Endothelial cell (in vitro differentiated cells): ENCODE measurements around the gene RTN4. TPM values are rescaled to one million over a fixed set of nuclear protein-coding genes. Genes with fewer than 3 reads are reported as not detected.
A peak's percentile ranks its signal among the peaks of the same experiment; 100 is the strongest.

Experiments
- DNase-seq: peaks from one replicate; pipeline ENCODE4 v3.0.0; 2021; ENCODE audit warnings: low spot score
- H3K27ac Mint-ChIP-seq: one replicate; pipeline ENCODE4 v1.8.0; 2021; ENCODE audit warnings: mixed read lengths, inconsistent platforms; ENCODE audit not compliant: unreplicated experiment
- H3K27me3 Mint-ChIP-seq: one replicate; pipeline ENCODE4 v1.8.0; 2021; ENCODE audit warnings: mild to moderate bottlenecking, moderate library complexity, mixed read lengths, inconsistent platforms; ENCODE audit not compliant: unreplicated experiment
- H3K36me3 Mint-ChIP-seq: one replicate; pipeline ENCODE4 v1.8.0; 2021; ENCODE audit warnings: mild to moderate bottlenecking, low read depth, mixed read lengths, inconsistent platforms; ENCODE audit not compliant: unreplicated experiment
- H3K4me1 Mint-ChIP-seq: one replicate; pipeline ENCODE4 v1.8.0; 2021; ENCODE audit warnings: mild to moderate bottlenecking, mixed read lengths, inconsistent platforms; ENCODE audit not compliant: unreplicated experiment
- H3K4me3 Mint-ChIP-seq: one replicate; pipeline ENCODE4 v1.8.0; 2021; ENCODE audit warnings: mild to moderate bottlenecking, mixed read lengths, inconsistent platforms; ENCODE audit not compliant: unreplicated experiment
- H3K9me3 Mint-ChIP-seq: one replicate; pipeline ENCODE4 v1.8.0; 2021; ENCODE audit warnings: mixed read lengths, inconsistent platforms; ENCODE audit not compliant: unreplicated experiment
- CTCF ChIP-seq: fragments of 200-600 bp; sonication (generic); IDR thresholded peaks from one replicate; pipeline ENCODE4 v1.5.0; 2021; ENCODE audit warnings: antibody characterized with exemption; ENCODE audit not compliant: unreplicated experiment
- total RNA-seq: library from RNA; stranded (reverse); fragmentation: NEBNext Ultra II Directional; extraction: Animal tissue kit (Norgen Biotek cat#: 25700); gene quantifications from one replicate; pipeline ENCODE4 v1.2.1, GENCODE V29; 2021; ENCODE audit not compliant: unreplicated experiment

Gene RTN4
- total RNA-seq, 1 donor from 2014 or later: 264 TPM

GRCh38 chr2:54966837-54967236, 83.4 kb downstream of the RTN4 start:
- Mint-ChIP-seq H3K9me3 (no peaks in the 10 kb centered on the region), H3K4me1 (peaks cover 44% of the 10 kb centered on the region), H3K27ac (peak overlapping the region; percentile 94), H3K4me3 (peak overlapping the region; percentile 76), H3K36me3 (peaks cover 41% of the 10 kb centered on the region), H3K27me3 (peaks cover 30% of the 10 kb centered on the region)
- TF ChIP-seq CTCF: no peak
- no peak for DNase-seq

- Mint-ChIP-seq H3K4me1 (peaks cover 44% of the 10 kb centered on the region), H3K4me3 (peak overlapping the region; percentile 56), H3K9me3 (no peaks in the 10 kb centered on the region), H3K27ac (peak overlapping the region; percentile 94), H3K27me3 (peaks cover 30% of the 10 kb centered on the region), H3K36me3 (peaks cover 37% of the 10 kb centered on the region)
- peak; percentile 44 for DNase-seq
- no peak for TF ChIP-seq CTCF
Measured at GRCh38 chr2:54966165-54966832, 84.0 kb downstream of the RTN4 start.

GRCh38 chr2:54965425-54965824, 84.8 kb downstream of the RTN4 start:
- Mint-ChIP-seq H3K4me1 (peaks cover 45% of the 10 kb centered on the region), H3K27ac (peak overlapping the region; percentile 94), H3K9me3 (no peaks in the 10 kb centered on the region), H3K4me3 (no peak overlapping the region), H3K27me3 (peaks cover 30% of the 10 kb centered on the region), H3K36me3 (peaks cover 31% of the 10 kb centered on the region)
- TF ChIP-seq CTCF: no peak
- DNase-seq: no peak

GRCh38 chr2:54964816-54965215, 85.4 kb downstream of the RTN4 start:
- Mint-ChIP-seq H3K36me3 (peaks cover 27% of the 10 kb centered on the region), H3K4me1 (peaks cover 46% of the 10 kb centered on the region), H3K27ac (peak overlapping the region; percentile 94), H3K9me3 (no peaks in the 10 kb centered on the region), H3K27me3 (peaks cover 28% of the 10 kb centered on the region), H3K4me3 (peak overlapping the region; percentile 44)
- TF ChIP-seq CTCF: no peak
- DNase-seq: no peak

- H3K9me3 Mint-ChIP-seq: no peaks in the 10 kb centered on the region
- H3K4me1 Mint-ChIP-seq: peaks cover 46% of the 10 kb centered on the region
- no peak for DNase-seq
- H3K36me3 Mint-ChIP-seq: peaks cover 27% of the 10 kb centered on the region
- H3K27me3 Mint-ChIP-seq: peaks cover 30% of the 10 kb centered on the region
- peak overlapping the region; percentile 42 for H3K27ac Mint-ChIP-seq
- no peak for TF ChIP-seq CTCF
- no peak overlapping the region for H3K4me3 Mint-ChIP-seq
Measured at GRCh38 chr2:54964271-54964670, 86.0 kb downstream of the RTN4 start.
